HG03175 (cell line): ENCODE results near the gene MPP4.

Source experiments
- ATAC-seq: cut with Tn5 transposase; IDR thresholded peaks from one replicate; pipeline ENCODE4 v1.9.1; 2021; ENCODE audit warnings: mild to moderate bottlenecking, moderate library complexity; ENCODE audit not compliant: unreplicated experiment

The MPP4 gene

GRCh38 chr2:201633661-201634249 is 64.7 kb downstream of the MPP4 start:
- no peak for ATAC-seq

DNA sequence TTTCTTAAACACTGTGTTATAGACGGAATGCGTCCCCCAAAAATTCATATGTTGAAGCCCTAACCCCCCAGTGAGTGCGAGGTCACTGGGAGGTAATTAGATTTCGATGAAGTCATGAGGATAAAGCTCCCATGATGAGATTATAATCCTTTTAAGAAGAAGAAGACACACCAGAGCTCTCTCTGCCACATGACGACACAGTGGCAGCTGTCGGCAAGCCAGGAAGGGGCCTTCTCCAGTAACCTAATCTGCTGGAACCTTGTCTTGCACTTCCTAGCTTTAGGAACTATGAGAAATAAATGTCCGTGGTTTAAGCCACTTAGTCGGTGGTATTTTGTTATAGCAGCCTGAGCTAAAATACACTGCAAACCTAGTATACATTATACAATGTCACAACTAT is 67.4 kb downstream of the MPP4 start:
- ATAC-seq, result no peak

DNA sequence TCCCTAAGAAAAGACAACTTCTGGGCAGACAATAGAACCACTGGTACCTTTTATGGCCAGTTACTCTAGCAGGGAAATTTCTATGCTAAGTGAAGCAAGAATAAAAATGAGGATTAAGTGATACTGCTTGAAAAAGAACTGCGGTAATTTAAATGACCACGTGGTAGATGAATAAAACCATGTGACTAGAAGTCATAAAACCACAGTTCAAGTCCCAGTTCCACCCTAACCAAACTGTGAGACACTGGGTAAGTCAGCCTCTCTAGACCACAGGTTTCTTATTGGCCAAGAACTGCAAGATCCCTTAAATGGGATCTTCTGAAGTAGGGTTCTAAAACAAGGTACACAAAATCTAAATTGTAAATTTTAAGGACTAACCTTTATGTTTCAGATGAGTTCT is 67.9 kb downstream of the MPP4 start:
- no peak for ATAC-seq

- ATAC-seq, result no peak
Measured at GRCh38 chr2:201628545-201628944, 69.9 kb downstream of the MPP4 start.

- ATAC-seq, result no peak
Measured at GRCh38 chr2:201622306-201622970, 76.0 kb downstream of the MPP4 start.

DNA sequence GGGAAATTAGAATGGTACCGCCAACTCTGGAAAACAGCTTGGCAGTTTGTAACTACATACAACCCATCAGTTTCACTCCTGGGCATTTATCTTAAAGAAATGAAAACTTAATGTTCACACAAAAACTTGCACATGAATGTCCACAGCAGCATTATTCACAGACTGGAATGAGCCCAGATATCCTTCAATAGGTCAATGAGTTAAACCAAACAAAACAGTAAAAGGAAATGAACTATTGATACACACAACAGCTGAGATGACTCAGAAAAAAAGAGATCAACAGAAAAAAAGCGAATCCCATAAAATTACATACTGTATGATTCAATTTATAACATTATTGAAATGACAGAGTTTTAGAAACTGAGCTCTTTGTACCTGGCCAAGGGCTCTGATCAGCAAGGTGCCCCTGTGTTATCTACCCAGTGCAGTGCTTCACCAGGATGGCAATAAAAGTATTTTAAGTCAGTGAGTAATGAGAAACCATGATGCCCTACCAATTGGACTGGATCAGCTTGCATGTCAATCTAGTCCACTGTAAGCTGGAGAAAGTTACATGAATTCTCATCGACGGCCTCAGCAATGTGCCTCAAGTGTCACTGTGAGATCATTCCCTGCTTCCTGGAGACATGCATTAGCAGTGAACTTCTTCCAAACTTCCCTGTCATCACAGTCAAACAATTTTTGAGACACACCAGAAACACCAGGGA is 77.0 kb downstream of the MPP4 start:
- no peak for ATAC-seq

- no peak for ATAC-seq
Measured at GRCh38 chr2:201618744-201619662, 79.4 kb downstream of the MPP4 start.

DNA sequence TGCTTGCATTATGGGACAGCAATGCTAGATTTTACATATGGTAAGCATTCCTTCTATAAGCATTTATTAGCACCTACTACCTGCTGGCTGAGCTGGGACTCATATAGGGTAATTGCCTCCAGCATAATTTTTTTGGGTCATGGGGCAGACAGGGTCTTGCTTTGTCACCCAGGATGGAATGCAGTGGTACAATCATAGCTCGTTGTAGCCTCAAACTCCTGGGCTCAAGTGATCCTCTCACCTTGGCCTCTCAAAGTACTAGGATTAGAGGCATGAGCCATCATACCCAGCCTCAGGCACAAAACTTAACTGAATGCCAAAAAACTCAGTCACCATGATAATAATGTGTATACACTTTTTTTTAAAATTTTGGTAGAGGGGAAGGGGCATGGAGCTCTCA is 90.4 kb downstream of the MPP4 start:
- ATAC-seq, result no peak

DNA sequence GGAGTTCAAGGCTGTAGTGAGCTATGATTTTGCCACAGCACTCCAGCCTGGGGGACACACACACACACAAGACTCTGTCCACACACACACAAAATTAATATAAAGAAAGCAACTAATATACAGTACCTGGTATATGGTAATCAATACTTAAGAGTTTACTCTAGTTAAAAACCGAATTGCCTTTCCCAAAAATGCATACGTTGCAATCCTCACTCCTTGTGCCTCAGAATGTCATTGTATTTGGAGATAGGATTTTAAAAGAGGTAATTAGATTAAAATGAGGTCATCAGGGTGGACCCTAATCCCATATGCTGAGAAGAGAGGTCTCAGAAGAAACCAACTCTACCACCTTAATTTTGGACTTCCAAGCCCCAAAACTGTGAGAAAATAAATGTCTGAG is 90.9 kb downstream of the MPP4 start:
- ATAC-seq, result no peak

GRCh38 chr2:201600906-201601305 is 97.5 kb downstream of the MPP4 start:
- no peak for ATAC-seq

DNA sequence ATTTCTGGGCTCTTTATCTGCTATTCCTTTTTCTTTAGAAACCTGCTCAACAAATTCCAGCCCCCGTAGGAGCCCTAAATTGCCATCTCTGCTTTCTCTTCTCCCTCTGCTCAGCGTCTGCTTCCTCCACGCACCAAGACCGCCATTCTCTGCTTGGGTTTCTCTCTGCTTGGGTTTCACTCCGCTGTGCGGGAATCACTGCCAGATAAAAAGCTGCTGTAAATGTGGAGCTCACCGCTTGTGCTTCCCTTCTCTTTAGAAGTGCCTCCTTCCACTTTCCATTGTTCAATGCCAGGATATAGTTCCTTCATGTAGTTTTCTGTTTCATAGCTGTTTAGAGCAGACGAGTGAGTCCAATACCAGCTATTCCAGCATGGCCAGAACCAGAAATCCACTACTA is 101.0 kb downstream of the MPP4 start:
- no peak for ATAC-seq
